ENCODE measurements around the gene MRI1.

GRCh38 chr19:13806728-13807127 is 42.4 kb downstream of the MRI1 start:
- TF ChIP-seq CTCF (IDR thresholded peaks at IDR 0.05) (no peak), POLR2A (IDR thresholded peaks at IDR 0.05) (no peak)

All from right lobe of liver (tissue), 4 donors.